ENCODE data around the gene CPA3.

The CPA3 gene

GRCh38 chr3:148866261-148866660 lies 1.2 kb downstream of the CPA3 start:
- no peak overlapping the region for H3K4me3 ChIP-seq (ENCODE audit: insufficient read depth in 1 of 2, low read depth in 1 of 2, low read length in 2 of 2)
- no peak overlapping the region for H4K8ac ChIP-seq (ENCODE audit: low read length)
- no peak overlapping the region for H2AFZ ChIP-seq (ENCODE audit: low read depth, low read length)
- 63% methylated on average over 3 of the region's 4 CpGs for WGBS
- no peaks in the 10 kb centered on the region for H3K36me3 ChIP-seq (ENCODE audit: control insufficient read depth in 1 of 2, insufficient read depth in 2 of 2, low read depth in 1 of 2, low read length in 2 of 2)
- peak; percentile 25 for DNase-seq
- H2BK120ac ChIP-seq (ENCODE audit: low read depth, low read length) = no peak overlapping the region
- H2BK5ac ChIP-seq (ENCODE audit: low read depth, low read length, poor library complexity, severe bottlenecking) = no peak overlapping the region
- no peak overlapping the region for H2BK15ac ChIP-seq (ENCODE audit: low read depth, poor library complexity, severe bottlenecking)
- H3K27ac ChIP-seq (ENCODE audit: low read length, poor library complexity, severe bottlenecking) = no peak overlapping the region
- no peaks in the 10 kb centered on the region for H3K27me3 ChIP-seq (ENCODE audit: control insufficient read depth in 1 of 2, insufficient read depth in 1 of 2, low read length in 2 of 2)
- no peaks in the 10 kb centered on the region for H3K79me1 ChIP-seq (replicated peaks; ENCODE audit: low read length, poor library complexity, severe bottlenecking)
- H3K18ac ChIP-seq (ENCODE audit: low read depth in 1 of 2, low read length in 2 of 2) = no peak overlapping the region
- no peak overlapping the region for H3K4me2 ChIP-seq (ENCODE audit: low read length, poor library complexity, severe bottlenecking)
- H2AK5ac ChIP-seq (ENCODE audit: low read length, severe bottlenecking) = no peak overlapping the region
- H3K14ac ChIP-seq (ENCODE audit: low read length in 2 of 2) = no peak overlapping the region
- no peak overlapping the region for H3K23ac ChIP-seq (ENCODE audit: low read length in 2 of 2)
- no peak overlapping the region for H3K4ac ChIP-seq (ENCODE audit: low read depth in 1 of 2, low read length in 2 of 2)
- no peak overlapping the region for H2BK12ac ChIP-seq (ENCODE audit: low read length in 2 of 2)
- H3K9ac ChIP-seq (ENCODE audit: low read length) = no peak overlapping the region
- H3K4me1 ChIP-seq (ENCODE audit: control insufficient read depth, insufficient read depth, low read depth, low read length) = no peaks in the 10 kb centered on the region
- H3K9me3 ChIP-seq (ENCODE audit: control insufficient read depth, low read length) = no peaks in the 10 kb centered on the region
- no peak overlapping the region for H4K91ac ChIP-seq (ENCODE audit: low read length)

GRCh38 chr3:148873270-148873927 lies 8.3 kb downstream of the CPA3 start:
- no peak overlapping the region for H3K9ac ChIP-seq (ENCODE audit: low read length)
- no peak overlapping the region for H3K23ac ChIP-seq (ENCODE audit: low read length in 2 of 2)
- 94% methylated on average over 9 of the region's 9 CpGs for WGBS
- H2BK120ac ChIP-seq (ENCODE audit: low read depth, low read length) = no peak overlapping the region
- H2AFZ ChIP-seq (ENCODE audit: low read depth, low read length) = no peak overlapping the region
- no peak overlapping the region for H2BK12ac ChIP-seq (ENCODE audit: low read length in 2 of 2)
- DNase-seq = no peak
- no peak overlapping the region for H3K4me3 ChIP-seq (ENCODE audit: insufficient read depth in 1 of 2, low read depth in 1 of 2, low read length in 2 of 2)
- no peak overlapping the region for H4K8ac ChIP-seq (ENCODE audit: low read length)
- no peak overlapping the region for H3K14ac ChIP-seq (ENCODE audit: low read length in 2 of 2)
- H4K91ac ChIP-seq (ENCODE audit: low read length) = no peak overlapping the region
- no peaks in the 10 kb centered on the region for H3K36me3 ChIP-seq (ENCODE audit: control insufficient read depth in 1 of 2, insufficient read depth in 2 of 2, low read depth in 1 of 2, low read length in 2 of 2)
- no peak overlapping the region for H2BK15ac ChIP-seq (ENCODE audit: low read depth, poor library complexity, severe bottlenecking)
- no peak overlapping the region for H3K4me2 ChIP-seq (ENCODE audit: low read length, poor library complexity, severe bottlenecking)
- no peaks in the 10 kb centered on the region for H3K27me3 ChIP-seq (ENCODE audit: control insufficient read depth in 1 of 2, insufficient read depth in 1 of 2, low read length in 2 of 2)
- H3K9me3 ChIP-seq (ENCODE audit: control insufficient read depth, low read length) = no peaks in the 10 kb centered on the region
- H3K4ac ChIP-seq (ENCODE audit: low read depth in 1 of 2, low read length in 2 of 2) = no peak overlapping the region
- H2BK5ac ChIP-seq (ENCODE audit: low read depth, low read length, poor library complexity, severe bottlenecking) = no peak overlapping the region
- H2AK5ac ChIP-seq (ENCODE audit: low read length, severe bottlenecking) = no peak overlapping the region
- no peaks in the 10 kb centered on the region for H3K4me1 ChIP-seq (ENCODE audit: control insufficient read depth, insufficient read depth, low read depth, low read length)
- no peaks in the 10 kb centered on the region for H3K79me1 ChIP-seq (replicated peaks; ENCODE audit: low read length, poor library complexity, severe bottlenecking)
- no peak overlapping the region for H3K18ac ChIP-seq (ENCODE audit: low read depth in 1 of 2, low read length in 2 of 2)
- H3K27ac ChIP-seq (ENCODE audit: low read length, poor library complexity, severe bottlenecking) = no peak overlapping the region

GRCh38 chr3:148873977-148874376 lies 8.9 kb downstream of the CPA3 start:
- no peaks in the 10 kb centered on the region for H3K36me3 ChIP-seq (ENCODE audit: control insufficient read depth in 1 of 2, insufficient read depth in 2 of 2, low read depth in 1 of 2, low read length in 2 of 2)
- H3K4ac ChIP-seq (ENCODE audit: low read depth in 1 of 2, low read length in 2 of 2) = no peak overlapping the region
- H3K4me2 ChIP-seq (ENCODE audit: low read length, poor library complexity, severe bottlenecking) = no peak overlapping the region
- H2BK120ac ChIP-seq (ENCODE audit: low read depth, low read length) = no peak overlapping the region
- no peaks in the 10 kb centered on the region for H3K4me1 ChIP-seq (ENCODE audit: control insufficient read depth, insufficient read depth, low read depth, low read length)
- H3K9me3 ChIP-seq (ENCODE audit: control insufficient read depth, low read length) = no peaks in the 10 kb centered on the region
- H3K27ac ChIP-seq (ENCODE audit: low read length, poor library complexity, severe bottlenecking) = no peak overlapping the region
- no peak overlapping the region for H3K4me3 ChIP-seq (ENCODE audit: insufficient read depth in 1 of 2, low read depth in 1 of 2, low read length in 2 of 2)
- H3K9ac ChIP-seq (ENCODE audit: low read length) = no peak overlapping the region
- no peak overlapping the region for H4K91ac ChIP-seq (ENCODE audit: low read length)
- H4K8ac ChIP-seq (ENCODE audit: low read length) = no peak overlapping the region
- 78% methylated on average over 1 of the region's 1 CpG for WGBS
- no peak overlapping the region for H2BK12ac ChIP-seq (ENCODE audit: low read length in 2 of 2)
- no peak overlapping the region for H2AFZ ChIP-seq (ENCODE audit: low read depth, low read length)
- no peaks in the 10 kb centered on the region for H3K79me1 ChIP-seq (replicated peaks; ENCODE audit: low read length, poor library complexity, severe bottlenecking)
- DNase-seq = no peak
- no peak overlapping the region for H2BK15ac ChIP-seq (ENCODE audit: low read depth, poor library complexity, severe bottlenecking)
- H3K23ac ChIP-seq (ENCODE audit: low read length in 2 of 2) = no peak overlapping the region
- H2AK5ac ChIP-seq (ENCODE audit: low read length, severe bottlenecking) = no peak overlapping the region
- no peak overlapping the region for H3K18ac ChIP-seq (ENCODE audit: low read depth in 1 of 2, low read length in 2 of 2)
- H2BK5ac ChIP-seq (ENCODE audit: low read depth, low read length, poor library complexity, severe bottlenecking) = no peak overlapping the region
- no peaks in the 10 kb centered on the region for H3K27me3 ChIP-seq (ENCODE audit: control insufficient read depth in 1 of 2, insufficient read depth in 1 of 2, low read length in 2 of 2)
- H3K14ac ChIP-seq (ENCODE audit: low read length in 2 of 2) = no peak overlapping the region

GRCh38 chr3:148878095-148878494 lies 13.0 kb downstream of the CPA3 start:
- H2AFZ ChIP-seq (ENCODE audit: low read depth, low read length) = no peak overlapping the region
- H3K27ac ChIP-seq (ENCODE audit: low read length, poor library complexity, severe bottlenecking) = no peak overlapping the region
- H3K4me2 ChIP-seq (ENCODE audit: low read length, poor library complexity, severe bottlenecking) = no peak overlapping the region
- H3K9ac ChIP-seq (ENCODE audit: low read length) = no peak overlapping the region
- H3K27me3 ChIP-seq (ENCODE audit: control insufficient read depth in 1 of 2, insufficient read depth in 1 of 2, low read length in 2 of 2) = no peaks in the 10 kb centered on the region
- H3K4ac ChIP-seq (ENCODE audit: low read depth in 1 of 2, low read length in 2 of 2) = no peak overlapping the region
- no peak overlapping the region for H2BK120ac ChIP-seq (ENCODE audit: low read depth, low read length)
- H3K9me3 ChIP-seq (ENCODE audit: control insufficient read depth, low read length) = no peaks in the 10 kb centered on the region
- no peak overlapping the region for H3K4me3 ChIP-seq (ENCODE audit: insufficient read depth in 1 of 2, low read depth in 1 of 2, low read length in 2 of 2)
- no peak overlapping the region for H4K91ac ChIP-seq (ENCODE audit: low read length)
- H2BK12ac ChIP-seq (ENCODE audit: low read length in 2 of 2) = no peak overlapping the region
- no peak overlapping the region for H2BK15ac ChIP-seq (ENCODE audit: low read depth, poor library complexity, severe bottlenecking)
- H3K4me1 ChIP-seq (ENCODE audit: control insufficient read depth, insufficient read depth, low read depth, low read length) = peaks cover under 1% of the 10 kb centered on the region
- H3K36me3 ChIP-seq (ENCODE audit: control insufficient read depth in 1 of 2, insufficient read depth in 2 of 2, low read depth in 1 of 2, low read length in 2 of 2) = no peaks in the 10 kb centered on the region
- no peak overlapping the region for H2BK5ac ChIP-seq (ENCODE audit: low read depth, low read length, poor library complexity, severe bottlenecking)
- no peak overlapping the region for H3K23ac ChIP-seq (ENCODE audit: low read length in 2 of 2)
- no peak overlapping the region for H3K14ac ChIP-seq (ENCODE audit: low read length in 2 of 2)
- no peak overlapping the region for H3K18ac ChIP-seq (ENCODE audit: low read depth in 1 of 2, low read length in 2 of 2)
- no peaks in the 10 kb centered on the region for H3K79me1 ChIP-seq (replicated peaks; ENCODE audit: low read length, poor library complexity, severe bottlenecking)
- no peak overlapping the region for H4K8ac ChIP-seq (ENCODE audit: low read length)
- DNase-seq = no peak
- H2AK5ac ChIP-seq (ENCODE audit: low read length, severe bottlenecking) = no peak overlapping the region
